T-helper 17 cell (primary cell): ENCODE measurements around the gene RPTOR. TPM values are rescaled to one million over a fixed set of nuclear protein-coding genes. Genes with fewer than 3 reads are reported as not detected.

Source experiments
- ATAC-seq: fragments of 150-1000 bp; cut with Tn5 transposase; 2 replicates; pipeline ENCODE4 v1.10.0; 2021; ENCODE audit warnings: mild to moderate bottlenecking, moderate library complexity
- DNase-seq, 3 donors: peaks; one replicate each; pipeline versions ENCODE4 v3.0.0 to v3.0.0-alpha.2; 2020 to 2021
- H3K9me3 ChIP-seq: one replicate; pipeline ENCODE4 v1.7.0; 2013; ENCODE audit warnings: low read length, mild to moderate bottlenecking; ENCODE audit not compliant: control insufficient read depth, poor library complexity, severe bottlenecking
- H3K27ac Mint-ChIP-seq: one replicate; pipeline ENCODE4 v1.8.0; 2022; ENCODE audit warnings: mild to moderate bottlenecking, moderate library complexity, mixed read lengths
- H3K27me3 Mint-ChIP-seq: one replicate; pipeline ENCODE4 v1.8.0; 2022; ENCODE audit warnings: mixed read lengths
- H3K36me3 Mint-ChIP-seq: one replicate; pipeline ENCODE4 v1.8.0; 2022; ENCODE audit warnings: low read depth, mixed read lengths
- H3K4me1 Mint-ChIP-seq: one replicate; pipeline ENCODE4 v1.8.0; 2022; ENCODE audit warnings: mild to moderate bottlenecking, mixed read lengths
- H3K4me3 Mint-ChIP-seq: one replicate; pipeline ENCODE4 v1.8.0; 2022; ENCODE audit warnings: mild to moderate bottlenecking, moderate library complexity, mixed read lengths
- total RNA-seq, 4 donors: library from RNA in 2 of 4; stranded (reverse) in 2 of 4; gene quantifications; one replicate each; pipeline ENCODE4 v1.2.3 and lab custom pipeline; 2022 to 2026

The RPTOR gene
- total RNA-seq, 2 donors from 2014 or later, result 55.1 to 61.5 TPM

DNA sequence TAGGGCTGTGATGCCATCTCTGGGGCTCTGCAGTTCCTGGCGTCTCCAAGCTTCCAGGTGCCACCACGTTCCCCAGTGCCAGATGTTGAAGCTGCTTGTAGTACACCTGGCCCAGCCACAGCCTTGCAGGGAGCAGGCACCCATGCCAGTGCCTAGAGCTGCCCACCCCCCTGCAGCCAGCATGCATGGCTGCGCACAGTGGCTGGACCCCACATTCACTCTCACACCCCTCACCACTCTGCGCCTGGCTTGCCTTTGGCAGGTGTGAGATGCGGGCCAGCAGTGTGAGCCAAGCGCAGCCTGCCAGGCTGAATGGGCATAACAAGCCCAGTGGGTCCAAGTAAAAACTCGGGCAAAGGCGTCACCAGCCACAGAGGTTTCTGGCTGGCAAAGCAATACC is 371.6 kb downstream of the RPTOR start:
- H3K4me3 Mint-ChIP-seq, result no peak overlapping the region
- H3K27ac Mint-ChIP-seq, result no peak overlapping the region
- H3K4me1 Mint-ChIP-seq, result peaks cover 2% of the 10 kb centered on the region
- DNase-seq (no peak), ATAC-seq (no peak)
- H3K36me3 Mint-ChIP-seq, result no peaks in the 10 kb centered on the region
- H3K27me3 Mint-ChIP-seq, result no peaks in the 10 kb centered on the region
- H3K9me3 ChIP-seq, result no peaks in the 10 kb centered on the region

DNA sequence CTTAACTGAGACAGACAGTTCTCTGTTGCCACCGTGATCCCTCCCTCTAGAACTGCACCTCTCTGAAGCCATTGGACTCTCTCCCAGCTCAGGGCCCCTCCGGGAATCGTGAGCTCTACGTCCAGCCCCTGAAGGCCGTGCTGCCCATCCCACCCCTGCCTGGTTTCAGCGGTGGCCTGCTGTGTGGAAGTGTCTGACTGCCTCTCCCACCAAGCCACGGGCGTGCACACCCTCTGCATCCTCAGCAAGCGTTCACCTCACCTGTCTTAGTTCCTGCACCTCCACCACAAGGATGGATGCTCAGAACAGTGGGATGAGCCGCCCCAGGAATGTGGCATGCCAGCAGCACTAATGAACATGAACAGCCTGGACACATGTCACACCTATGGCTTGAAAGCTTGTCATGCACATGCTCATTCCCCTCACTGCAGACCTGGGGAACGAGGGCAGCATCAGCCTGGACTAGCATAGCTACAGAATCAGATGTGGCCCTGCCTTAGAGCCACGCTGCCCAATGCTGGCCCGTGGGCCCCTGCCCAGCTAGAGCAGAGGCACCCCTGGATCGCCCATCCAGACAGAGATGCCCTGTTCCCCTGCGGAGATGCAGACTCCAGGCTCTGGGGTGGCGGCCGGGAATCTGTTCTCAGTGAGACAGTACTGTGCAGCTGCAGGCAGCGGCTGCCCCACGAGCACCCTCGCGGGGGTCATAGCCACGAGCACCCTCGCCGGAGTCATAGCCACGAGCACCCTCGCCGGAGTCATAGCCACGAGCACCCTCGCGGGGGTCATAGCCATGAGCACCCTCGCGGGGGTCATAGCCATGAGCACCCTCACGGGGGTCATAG is 373.3 kb downstream of the RPTOR start:
- H3K36me3 Mint-ChIP-seq, result no peaks in the 10 kb centered on the region
- no peak for ATAC-seq
- H3K27ac Mint-ChIP-seq, result peak overlapping the region; percentile 49
- H3K4me3 Mint-ChIP-seq, result peak overlapping the region; percentile 52
- DNase-seq, result no peak
- H3K9me3 ChIP-seq, result no peaks in the 10 kb centered on the region
- H3K4me1 Mint-ChIP-seq, result peaks cover 2% of the 10 kb centered on the region
- no peaks in the 10 kb centered on the region for H3K27me3 Mint-ChIP-seq

DNA sequence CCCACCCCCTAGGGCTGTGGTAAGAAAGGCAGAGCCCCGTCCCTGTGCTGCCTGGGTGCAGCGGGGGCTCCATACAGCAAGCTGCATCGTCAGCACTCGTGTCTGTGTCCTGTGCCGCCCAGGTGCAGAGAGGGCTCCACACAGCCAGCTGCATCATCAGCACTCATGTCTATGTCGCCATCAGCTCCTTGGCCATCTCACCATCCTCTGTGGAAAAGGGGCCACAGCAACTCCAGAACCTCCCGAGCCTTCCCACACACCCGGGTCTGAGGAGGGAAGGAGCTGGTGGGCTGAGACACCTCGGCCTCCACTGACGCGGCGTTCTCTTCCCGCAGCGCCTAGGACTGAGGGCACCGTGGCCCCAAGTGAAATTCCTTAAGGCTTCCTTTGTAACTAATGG is 374.1 kb downstream of the RPTOR start:
- peaks cover 2% of the 10 kb centered on the region for H3K4me1 Mint-ChIP-seq
- H3K36me3 Mint-ChIP-seq, result no peaks in the 10 kb centered on the region
- ATAC-seq (no peak), DNase-seq (no peak)
- H3K4me3 Mint-ChIP-seq, result no peak overlapping the region
- H3K27ac Mint-ChIP-seq, result no peak overlapping the region
- no peaks in the 10 kb centered on the region for H3K9me3 ChIP-seq
- no peaks in the 10 kb centered on the region for H3K27me3 Mint-ChIP-seq

DNA sequence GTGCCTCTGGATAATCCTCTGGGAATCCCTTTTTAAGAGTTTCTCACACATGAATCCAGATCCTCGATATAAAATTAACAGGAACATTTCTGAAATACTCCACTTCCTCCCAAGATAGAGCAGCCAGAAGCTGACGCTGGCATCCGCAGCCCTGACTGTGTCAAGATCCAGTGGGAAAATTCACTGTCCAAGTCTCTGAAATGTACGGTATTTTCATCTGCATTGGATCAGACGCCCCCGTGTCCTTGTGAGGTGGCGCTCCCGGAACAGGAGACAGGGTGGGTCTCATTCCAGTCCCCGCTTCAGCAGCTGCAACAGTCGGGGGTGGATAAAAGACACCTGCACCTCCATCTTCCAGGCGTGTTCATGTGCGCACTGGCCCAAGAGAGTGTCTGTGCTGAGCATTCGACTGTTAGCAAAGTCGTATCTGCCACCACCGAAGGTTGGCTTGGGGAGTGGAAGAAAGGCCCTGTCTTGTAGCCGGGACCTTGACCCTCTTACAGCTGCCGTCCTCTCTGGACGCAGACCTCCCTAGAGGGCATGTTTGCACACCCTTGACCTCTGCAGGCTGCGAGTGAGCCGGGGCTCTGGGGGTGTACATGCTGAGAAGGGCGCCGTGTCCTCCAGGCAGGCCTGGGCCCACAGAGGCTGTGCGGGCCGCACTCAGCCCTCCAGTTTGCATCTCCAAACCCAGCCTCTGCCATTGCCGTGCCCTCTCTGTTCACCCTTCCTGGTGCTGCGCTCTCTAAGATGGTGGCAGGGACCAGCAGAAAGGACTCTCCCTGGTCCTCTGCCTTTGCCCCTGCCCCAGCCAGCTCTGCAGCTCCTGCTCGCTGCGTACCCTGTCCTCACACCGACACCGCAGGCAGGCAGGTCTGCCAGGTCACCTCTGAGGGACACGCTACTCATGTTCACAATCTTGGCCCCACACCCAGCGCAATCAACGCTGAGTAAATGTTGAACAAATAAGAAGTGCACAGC is 375.0 kb downstream of the RPTOR start:
- Mint-ChIP-seq H3K27ac (no peak overlapping the region), H3K36me3 (no peaks in the 10 kb centered on the region), H3K27me3 (no peaks in the 10 kb centered on the region), H3K4me1 (no peaks in the 10 kb centered on the region), H3K4me3 (no peak overlapping the region)
- no peaks in the 10 kb centered on the region for H3K9me3 ChIP-seq
- DNase-seq (no peak), ATAC-seq (no peak)

DNA sequence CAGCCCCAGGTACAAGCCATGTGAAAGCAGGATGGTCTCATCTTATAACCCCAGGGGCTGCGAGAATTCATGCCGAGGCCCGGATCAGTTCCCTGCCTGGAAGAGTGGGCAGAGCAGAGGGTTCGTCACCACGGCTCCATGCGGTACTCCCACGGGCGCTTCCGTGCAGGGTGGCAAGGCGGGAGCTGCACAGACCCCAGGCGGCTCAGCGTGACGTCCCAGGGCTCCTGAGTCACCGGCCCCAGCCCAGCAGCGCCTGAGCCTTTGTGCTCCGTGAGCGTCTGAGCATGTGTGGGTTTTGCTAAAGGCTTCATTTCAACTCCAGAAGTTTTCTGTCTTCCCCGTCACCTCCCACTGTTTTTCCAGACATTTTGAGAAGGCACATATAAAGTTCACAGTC is 375.8 kb downstream of the RPTOR start:
- DNase-seq (no peak), ATAC-seq (no peak)
- Mint-ChIP-seq H3K4me1 (no peaks in the 10 kb centered on the region), H3K27ac (no peak overlapping the region), H3K36me3 (no peaks in the 10 kb centered on the region), H3K27me3 (no peaks in the 10 kb centered on the region), H3K4me3 (no peak overlapping the region)
- H3K9me3 ChIP-seq, result no peaks in the 10 kb centered on the region

DNA sequence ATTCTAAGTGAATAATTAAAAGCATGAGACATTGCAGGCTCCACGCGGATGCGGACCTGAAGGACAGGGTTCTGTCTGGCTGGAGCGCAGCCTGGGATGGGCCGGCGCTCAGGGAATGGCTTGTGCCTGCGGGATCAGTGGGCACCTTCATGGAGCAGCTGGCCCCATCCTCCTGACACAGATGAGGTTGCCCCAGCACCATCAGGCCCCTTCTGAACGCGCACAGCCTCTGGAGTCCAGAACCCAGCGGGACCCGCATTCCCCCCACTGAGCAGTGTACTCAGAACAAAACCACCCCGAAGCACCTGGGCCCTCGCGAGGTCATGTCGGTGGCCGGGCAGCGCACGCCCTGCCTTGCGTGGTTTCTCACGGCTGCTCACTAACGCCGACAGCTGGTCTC is 376.5 kb downstream of the RPTOR start:
- ATAC-seq (no peak), DNase-seq (no peak)
- H3K27me3 Mint-ChIP-seq, result no peaks in the 10 kb centered on the region
- no peaks in the 10 kb centered on the region for H3K4me1 Mint-ChIP-seq
- no peak overlapping the region for H3K4me3 Mint-ChIP-seq
- H3K36me3 Mint-ChIP-seq, result no peaks in the 10 kb centered on the region
- no peak overlapping the region for H3K27ac Mint-ChIP-seq
- H3K9me3 ChIP-seq, result no peaks in the 10 kb centered on the region

DNA sequence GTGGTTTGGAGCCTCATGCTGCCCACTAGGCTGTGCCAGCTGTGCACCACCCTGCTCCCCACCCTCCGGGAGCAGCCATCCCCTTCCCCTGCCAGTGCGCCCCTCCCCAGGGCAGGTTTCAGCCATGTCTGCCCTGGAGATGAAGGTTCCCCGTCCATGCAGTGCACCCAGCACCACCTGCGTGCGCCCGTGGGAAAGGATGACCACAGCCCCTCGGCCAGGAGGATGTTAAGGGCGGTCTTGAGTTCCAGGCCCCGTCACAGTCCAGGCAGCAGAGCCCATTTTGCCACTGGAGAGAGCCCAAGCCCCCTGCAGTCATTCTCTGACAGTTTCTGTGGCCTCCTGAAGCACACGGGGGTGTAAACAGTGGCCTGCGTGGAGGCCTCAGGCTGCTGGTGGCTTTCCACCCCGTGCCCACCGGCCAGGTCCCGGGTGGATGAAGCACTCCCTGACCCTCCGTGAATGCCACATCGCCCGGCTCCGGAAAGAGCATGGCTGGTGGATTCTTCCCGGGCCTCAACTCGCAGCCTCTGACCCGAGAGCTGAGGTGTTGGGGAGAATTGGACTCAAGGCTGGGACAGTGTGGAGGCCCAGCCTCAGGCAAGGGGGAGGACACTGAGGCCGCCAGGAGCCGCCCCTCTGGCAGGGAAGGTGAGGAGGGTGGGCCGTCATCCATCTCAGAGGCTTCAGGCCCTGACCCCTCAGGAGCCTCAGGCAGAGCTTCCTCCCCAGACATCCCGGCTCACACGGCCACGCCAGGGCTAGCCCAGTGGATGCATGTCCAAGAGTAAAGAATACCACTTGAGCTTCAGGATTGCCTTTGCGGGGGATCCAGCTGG is 377.3 kb downstream of the RPTOR start:
- Mint-ChIP-seq H3K27me3 (no peaks in the 10 kb centered on the region), H3K27ac (no peak overlapping the region), H3K4me3 (no peak overlapping the region), H3K4me1 (no peaks in the 10 kb centered on the region), H3K36me3 (no peaks in the 10 kb centered on the region)
- H3K9me3 ChIP-seq, result no peaks in the 10 kb centered on the region
- DNase-seq, result no peak
- ATAC-seq, result no peak

DNA sequence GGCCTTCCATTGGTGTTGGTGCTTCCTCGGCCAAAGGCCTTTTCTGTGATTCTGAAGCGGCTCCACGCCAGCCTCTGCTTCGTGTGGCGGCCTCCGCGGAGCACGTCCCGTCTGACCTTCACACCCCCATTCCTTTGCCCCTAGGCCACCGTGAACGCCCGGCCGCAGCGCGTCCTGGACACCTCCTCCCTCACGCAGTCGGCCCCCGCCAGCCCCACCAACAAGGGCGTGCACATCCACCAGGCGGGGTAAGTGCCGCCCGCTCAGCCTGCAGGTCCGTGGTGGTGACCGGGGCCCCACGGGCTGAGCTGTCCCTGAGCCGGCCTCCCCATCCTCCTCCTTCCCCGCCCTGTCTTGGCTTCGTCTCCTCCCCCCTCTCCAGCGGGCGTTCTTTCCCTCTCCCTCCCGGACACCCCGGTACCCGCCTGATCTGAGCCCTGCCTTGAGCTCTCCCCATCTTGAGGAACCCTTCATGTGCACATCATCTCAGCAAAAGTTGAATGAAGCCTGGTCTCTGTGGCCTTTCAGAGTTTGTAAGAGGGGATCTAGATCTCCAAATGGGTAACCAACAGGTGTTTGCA is 378.0 kb downstream of the RPTOR start:
- ATAC-seq (no peak), DNase-seq (no peak)
- Mint-ChIP-seq H3K27ac (no peak overlapping the region), H3K4me3 (no peak overlapping the region), H3K4me1 (peaks cover 2% of the 10 kb centered on the region), H3K36me3 (peaks cover 4% of the 10 kb centered on the region), H3K27me3 (no peaks in the 10 kb centered on the region)
- no peaks in the 10 kb centered on the region for H3K9me3 ChIP-seq

DNA sequence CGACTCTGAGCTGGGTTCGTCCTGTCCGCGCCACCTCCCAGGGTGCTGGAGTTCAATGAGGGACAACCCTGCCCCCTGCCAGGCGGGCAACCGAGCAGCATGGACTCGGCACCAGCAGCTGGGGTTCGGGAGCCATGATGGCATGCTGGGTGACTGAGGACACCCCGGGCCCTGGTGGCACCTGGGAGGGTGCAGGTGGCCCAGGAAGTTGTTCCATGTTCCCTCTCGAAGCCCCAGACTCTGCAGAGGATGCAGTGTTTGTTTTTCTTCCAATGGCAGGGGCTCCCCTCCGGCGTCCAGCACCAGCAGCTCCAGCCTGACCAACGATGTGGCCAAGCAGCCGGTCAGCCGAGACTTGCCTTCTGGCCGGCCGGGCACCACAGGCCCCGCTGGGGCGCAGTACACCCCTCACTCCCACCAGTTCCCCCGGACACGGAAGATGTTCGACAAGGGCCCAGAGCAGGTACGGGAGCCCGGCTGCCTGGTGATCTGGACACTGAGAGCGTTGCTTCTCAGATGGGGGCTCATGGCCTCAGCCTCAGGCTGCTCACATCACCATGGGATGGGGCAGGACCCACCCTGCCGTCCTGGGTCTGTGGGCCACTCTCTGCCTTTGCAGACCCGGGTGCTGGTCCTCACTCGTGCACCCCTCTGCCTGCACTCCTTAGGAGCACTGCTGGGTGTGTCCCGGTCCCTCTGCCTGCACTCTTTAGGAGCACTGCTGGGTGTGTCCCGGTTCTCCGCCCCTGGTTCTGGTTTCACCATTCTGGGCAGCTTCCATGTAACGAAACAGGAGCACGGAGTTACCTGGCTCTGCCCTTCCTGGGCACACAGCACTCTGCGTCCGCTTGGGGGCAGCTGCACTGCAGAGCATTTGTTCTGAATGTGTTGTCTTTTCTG is 378.8 kb downstream of the RPTOR start:
- Mint-ChIP-seq H3K27me3 (no peaks in the 10 kb centered on the region), H3K4me1 (peaks cover 2% of the 10 kb centered on the region), H3K4me3 (no peak overlapping the region), H3K27ac (no peak overlapping the region), H3K36me3 (peaks cover 5% of the 10 kb centered on the region)
- DNase-seq (no peak), ATAC-seq (no peak)
- no peaks in the 10 kb centered on the region for H3K9me3 ChIP-seq

DNA sequence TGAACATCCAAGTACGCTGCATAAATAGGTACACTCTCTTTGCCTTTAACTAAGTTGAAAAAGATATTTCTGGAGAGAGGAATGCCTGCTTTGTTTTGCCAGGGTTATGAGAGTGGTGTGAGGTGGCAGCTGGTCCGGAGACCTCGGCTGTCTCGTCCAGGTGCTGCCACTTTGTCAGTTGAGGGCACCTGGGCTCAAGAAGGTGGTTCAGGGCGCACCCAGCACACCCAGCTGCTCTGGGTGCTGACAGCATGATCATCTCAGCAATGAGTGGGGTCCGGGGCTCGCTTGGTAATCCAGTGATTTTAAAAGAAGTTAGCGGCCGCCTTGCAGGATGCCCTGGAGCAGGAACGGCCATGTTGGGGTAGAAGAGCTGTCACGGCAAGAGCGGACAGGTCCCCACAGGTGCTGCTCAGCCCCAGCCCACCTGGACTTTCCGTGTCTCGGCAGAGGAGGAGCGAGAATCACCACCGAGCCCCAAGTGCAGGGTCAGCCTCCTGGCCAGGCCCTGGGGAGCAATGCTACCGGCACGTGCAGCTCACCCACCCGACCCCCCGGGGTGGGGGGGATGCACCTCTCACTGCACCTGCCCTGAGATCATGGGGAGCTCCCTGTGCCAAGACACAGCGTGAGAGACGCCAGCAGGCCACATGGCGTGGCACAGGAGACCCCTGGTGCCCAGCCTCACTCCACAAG is 379.6 kb downstream of the RPTOR start:
- Mint-ChIP-seq H3K4me1 (peaks cover 2% of the 10 kb centered on the region), H3K4me3 (no peak overlapping the region), H3K27me3 (no peaks in the 10 kb centered on the region), H3K36me3 (peaks cover 5% of the 10 kb centered on the region), H3K27ac (no peak overlapping the region)
- DNase-seq, result no peak
- ATAC-seq, result no peak
- no peaks in the 10 kb centered on the region for H3K9me3 ChIP-seq

DNA sequence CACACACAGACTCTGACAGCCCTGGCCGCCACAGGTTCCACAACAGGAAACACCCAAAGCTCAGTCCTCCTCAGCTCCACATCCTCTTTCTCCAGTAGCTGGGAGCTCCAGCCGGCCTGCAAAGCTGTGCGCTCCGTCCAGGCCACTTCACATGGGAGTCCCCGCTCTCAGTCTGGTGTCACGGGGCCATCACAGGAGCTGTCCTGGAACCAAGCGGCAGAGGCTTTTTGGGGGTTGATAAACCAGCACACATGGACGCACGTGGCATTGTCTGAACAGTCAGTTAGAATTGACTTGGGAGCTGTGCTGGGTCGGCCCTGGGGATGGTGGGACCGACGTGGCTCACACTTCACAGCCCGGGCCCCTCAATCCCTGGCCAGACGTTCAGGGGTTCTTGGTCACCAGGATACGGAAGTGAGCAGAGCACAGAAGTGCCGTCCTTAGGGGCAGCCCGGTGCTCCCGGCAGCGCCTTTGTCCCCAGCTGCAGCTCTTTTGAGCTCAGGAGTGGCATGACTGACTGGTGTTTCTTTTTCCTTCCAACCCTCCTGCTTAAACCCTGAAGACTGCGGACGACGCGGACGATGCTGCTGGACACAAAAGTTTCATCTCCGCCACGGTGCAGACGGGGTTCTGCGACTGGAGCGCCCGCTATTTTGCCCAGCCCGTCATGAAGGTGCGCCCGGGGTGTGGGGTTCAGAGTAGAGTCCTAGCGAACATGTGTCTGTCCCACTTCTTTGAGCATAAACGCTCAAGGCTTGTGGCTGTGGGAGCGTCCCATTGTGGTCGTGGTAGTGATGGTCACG is 380.4 kb downstream of the RPTOR start:
- H3K36me3 Mint-ChIP-seq, result peaks cover 9% of the 10 kb centered on the region
- peaks cover 5% of the 10 kb centered on the region for H3K4me1 Mint-ChIP-seq
- H3K27me3 Mint-ChIP-seq, result no peaks in the 10 kb centered on the region
- ATAC-seq (no peak), DNase-seq (no peak)
- no peak overlapping the region for H3K4me3 Mint-ChIP-seq
- no peaks in the 10 kb centered on the region for H3K9me3 ChIP-seq
- no peak overlapping the region for H3K27ac Mint-ChIP-seq
